Adipocyte (in vitro differentiated cells): ENCODE data around the gene MEIS3.

Experiments used
- DNase-seq: peaks from one replicate; pipeline ENCODE4 v3.0.0-alpha.2; 2015; ENCODE audit warnings: low read depth
- H3K27me3 ChIP-seq: replicated peaks from 2 replicates; pipeline ENCODE4 v1.7.0; 2013; ENCODE audit warnings: mild to moderate bottlenecking, low read length, moderate library complexity; ENCODE audit not compliant: control insufficient read depth, insufficient read depth
- H3K36me3 ChIP-seq: 2 replicates; pipeline ENCODE4 v1.7.0; 2013; ENCODE audit warnings: low read length, mild to moderate bottlenecking, moderate library complexity; ENCODE audit not compliant: control insufficient read depth, insufficient read depth, severe bottlenecking
- H3K4me1 ChIP-seq: 2 replicates; pipeline ENCODE4 v1.7.0; 2013; ENCODE audit warnings: mild to moderate bottlenecking, low read length, moderate library complexity; ENCODE audit not compliant: control insufficient read depth, insufficient read depth
- H3K4me3 ChIP-seq: 2 replicates; pipeline ENCODE4 v1.7.0; 2013; ENCODE audit warnings: mild to moderate bottlenecking, low read length, moderate library complexity
- H3K9ac ChIP-seq: 2 replicates; pipeline ENCODE4 v1.7.0; 2013; ENCODE audit warnings: mild to moderate bottlenecking, low read length, moderate library complexity
- H3K9me3 ChIP-seq: 2 replicates; pipeline ENCODE4 v1.7.0; 2013; ENCODE audit warnings: mild to moderate bottlenecking, low read length, moderate library complexity; ENCODE audit not compliant: control insufficient read depth

Gene MEIS3

GRCh38 chr19:47381121-47381520 is 38.2 kb downstream of the MEIS3 start:
- H3K9me3 ChIP-seq = no peaks in the 10 kb centered on the region
- H3K27me3 ChIP-seq = no peaks in the 10 kb centered on the region
- no peak overlapping the region for H3K9ac ChIP-seq
- H3K4me1 ChIP-seq = peaks cover 4% of the 10 kb centered on the region
- no peak overlapping the region for H3K4me3 ChIP-seq
- H3K36me3 ChIP-seq = peaks cover 54% of the 10 kb centered on the region
- no peak for DNase-seq

DNA sequence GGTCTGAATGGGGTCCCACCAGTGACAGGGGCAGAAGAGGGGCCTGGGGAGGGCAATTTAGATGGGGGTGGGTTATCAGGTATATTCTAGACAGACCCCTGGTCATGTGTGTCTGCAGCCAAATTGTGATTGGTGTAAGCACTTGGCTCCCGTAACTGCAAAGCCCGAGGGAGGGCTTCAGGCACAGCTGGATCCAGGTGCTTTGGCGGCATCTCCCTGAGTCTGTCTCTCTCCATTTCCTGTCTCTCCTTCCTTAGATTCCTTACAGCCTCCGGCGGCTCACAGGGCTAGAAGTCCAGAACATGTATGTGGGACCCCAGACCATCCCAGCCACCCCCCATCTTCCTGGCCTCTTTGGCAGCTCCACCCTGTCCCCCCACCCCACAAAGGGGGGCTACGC is 38.8 kb downstream of the MEIS3 start:
- DNase-seq = no peak
- Histone ChIP-seq H3K4me3 (no peak overlapping the region), H3K36me3 (peaks cover 60% of the 10 kb centered on the region), H3K4me1 (peaks cover 4% of the 10 kb centered on the region), H3K9me3 (no peaks in the 10 kb centered on the region), H3K9ac (no peak overlapping the region), H3K27me3 (no peaks in the 10 kb centered on the region)

GRCh38 chr19:47379381-47379938 is 39.9 kb downstream of the MEIS3 start:
- peaks cover 71% of the 10 kb centered on the region for H3K36me3 ChIP-seq
- no peak overlapping the region for H3K4me3 ChIP-seq
- no peak overlapping the region for H3K9ac ChIP-seq
- H3K9me3 ChIP-seq = no peaks in the 10 kb centered on the region
- DNase-seq = no peak
- no peaks in the 10 kb centered on the region for H3K27me3 ChIP-seq
- H3K4me1 ChIP-seq = peaks cover 4% of the 10 kb centered on the region

- DNase-seq = no peak
- Histone ChIP-seq H3K9ac (no peak overlapping the region), H3K4me1 (no peaks in the 10 kb centered on the region), H3K27me3 (no peaks in the 10 kb centered on the region), H3K9me3 (no peaks in the 10 kb centered on the region), H3K36me3 (peaks cover 83% of the 10 kb centered on the region), H3K4me3 (no peak overlapping the region)
Measured at GRCh38 chr19:47378246-47378645, 41.1 kb downstream of the MEIS3 start.

DNA sequence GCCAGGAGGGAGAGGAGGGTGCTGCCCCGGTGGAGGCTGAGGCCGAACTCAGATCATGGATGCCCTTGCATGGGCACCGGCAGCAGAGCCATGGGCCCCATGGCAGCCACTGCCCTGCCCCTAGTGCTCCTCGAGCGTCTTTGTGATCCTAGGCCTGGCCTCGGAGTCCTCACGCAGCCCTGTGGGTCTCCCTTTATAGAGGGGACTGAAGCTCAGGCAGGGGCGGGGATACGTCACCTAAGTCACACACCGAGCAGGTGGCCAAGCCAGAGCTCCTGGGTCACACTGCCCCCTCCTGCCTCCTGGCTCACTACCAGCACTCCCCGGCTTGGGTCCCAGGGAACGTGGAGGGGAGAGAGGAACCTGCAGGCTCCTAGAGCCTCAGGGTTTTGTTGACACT is 41.5 kb downstream of the MEIS3 start:
- DNase-seq = no peak
- H3K4me3 ChIP-seq = no peak overlapping the region
- no peaks in the 10 kb centered on the region for H3K4me1 ChIP-seq
- no peaks in the 10 kb centered on the region for H3K27me3 ChIP-seq
- no peaks in the 10 kb centered on the region for H3K9me3 ChIP-seq
- H3K36me3 ChIP-seq = peaks cover 87% of the 10 kb centered on the region
- no peak overlapping the region for H3K9ac ChIP-seq

DNA sequence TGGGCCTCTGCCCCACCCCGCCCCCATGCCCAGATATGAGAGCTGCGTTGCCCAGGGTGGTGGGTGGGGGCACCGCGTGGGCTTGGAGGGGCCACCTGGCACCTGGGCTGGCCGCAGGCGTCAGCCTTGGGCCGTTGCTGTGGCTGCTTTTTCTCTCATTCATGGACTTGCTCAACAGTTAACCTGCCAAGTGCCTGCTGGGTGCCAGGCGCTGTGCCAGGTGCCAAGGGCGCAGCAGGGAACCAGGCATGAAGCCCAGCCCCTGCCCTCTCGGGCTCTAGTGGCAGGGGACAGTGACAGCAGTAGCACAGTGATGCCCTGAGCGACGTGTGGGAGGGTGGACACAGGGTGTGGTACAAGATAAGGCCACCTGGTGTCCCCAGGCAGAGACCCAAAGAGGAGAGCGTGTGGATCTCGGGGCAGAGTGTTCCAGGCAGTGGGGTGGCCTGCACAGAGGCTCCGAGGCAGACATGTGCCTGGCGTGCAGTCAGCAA is 42.1 kb downstream of the MEIS3 start:
- Histone ChIP-seq H3K9ac (no peak overlapping the region), H3K36me3 (peaks cover 85% of the 10 kb centered on the region), H3K9me3 (no peaks in the 10 kb centered on the region), H3K27me3 (no peaks in the 10 kb centered on the region), H3K4me1 (no peaks in the 10 kb centered on the region), H3K4me3 (no peak overlapping the region)
- DNase-seq = no peak

- H3K9me3 ChIP-seq = no peaks in the 10 kb centered on the region
- H3K4me1 ChIP-seq = no peaks in the 10 kb centered on the region
- no peak overlapping the region for H3K9ac ChIP-seq
- H3K4me3 ChIP-seq = no peak overlapping the region
- peaks cover 85% of the 10 kb centered on the region for H3K36me3 ChIP-seq
- H3K27me3 ChIP-seq = no peaks in the 10 kb centered on the region
- no peak for DNase-seq
Measured at GRCh38 chr19:47376589-47377144, 42.7 kb downstream of the MEIS3 start.

- no peaks in the 10 kb centered on the region for H3K27me3 ChIP-seq
- DNase-seq = no peak
- no peak overlapping the region for H3K4me3 ChIP-seq
- no peak overlapping the region for H3K9ac ChIP-seq
- no peaks in the 10 kb centered on the region for H3K9me3 ChIP-seq
- peaks cover 79% of the 10 kb centered on the region for H3K36me3 ChIP-seq
- peaks cover under 1% of the 10 kb centered on the region for H3K4me1 ChIP-seq
Measured at GRCh38 chr19:47375694-47376588, 43.4 kb downstream of the MEIS3 start.

- no peak overlapping the region for H3K9ac ChIP-seq
Measured at GRCh38 chr19:47374876-47375693, 44.2 kb downstream of the MEIS3 start.

GRCh38 chr19:47373246-47374240 is 45.8 kb downstream of the MEIS3 start:
- no peaks in the 10 kb centered on the region for H3K27me3 ChIP-seq
- H3K4me1 ChIP-seq = peaks cover 13% of the 10 kb centered on the region
- no peak for DNase-seq
- peaks cover 74% of the 10 kb centered on the region for H3K36me3 ChIP-seq
- H3K4me3 ChIP-seq = no peak overlapping the region
- H3K9ac ChIP-seq = no peak overlapping the region
- no peaks in the 10 kb centered on the region for H3K9me3 ChIP-seq

More at GRCh38 chr19:47374876-47375693, 44.2 kb downstream of the MEIS3 start:
- Histone ChIP-seq H3K4me1 (peaks cover 9% of the 10 kb centered on the region), H3K4me3 (no peak overlapping the region), H3K36me3 (peaks cover 75% of the 10 kb centered on the region), H3K9me3 (no peaks in the 10 kb centered on the region), H3K27me3 (no peaks in the 10 kb centered on the region)
- DNase-seq = no peak
